Lower leg skin (tissue), 4 donors: Measurements from ENCODE around the gene FAM228B. TPM values are rescaled to one million over a fixed set of nuclear protein-coding genes. Genes with fewer than 3 reads are reported as not detected.

Source experiments
- DNase-seq, 2 donors: peaks; one replicate each; pipeline ENCODE4 v3.0.0-alpha.2; 2019; ENCODE audit warnings: low spot score in 2 of 2
- H3K4me3 ChIP-seq: fragments of 200-600 bp; sonication (generic); 2 replicates; pipeline ENCODE4 v1.5.1; 2017; ENCODE audit warnings: mild to moderate bottlenecking, low read depth; ENCODE audit not compliant: poor library complexity, severe bottlenecking
- POLR2A ChIP-seq, 2 donors: fragments of 450-650 bp; IDR thresholded peaks; one replicate each; pipeline ENCODE4 v1.6.1; 2016 to 2017; ENCODE audit warnings: antibody characterized with exemption in 2 of 2, mild to moderate bottlenecking in 1 of 2, moderate library complexity in 1 of 2
- WGBS, 2 donors: methylation state at CpG; one replicate each; pipeline ENCODE4 v1.1.5; 2018; 5-methylcytosine and 5-hydroxymethylcytosine counted together
- intact Hi-C: fragments of 100-400 bp; cut with DNase I; formaldehyde crosslinking; loops from one replicate; pipeline ENCODE4 v1.15.0; 2023; ENCODE audit warnings: low total_unique reads
- total RNA-seq, 4 donors: library from RNA; depleted of rRNA; stranded (reverse); fragments of >200 nt; gene quantifications; one replicate each; pipeline ENCODE4 v1.1.0, GENCODE V29; 2016
- TF ChIP-seq, protein P1 (sequence below), 3 donors: fragments of 450-650 bp; IDR thresholded peaks; one replicate each; pipeline ENCODE4 v1.5.1; 2016; ENCODE audit warnings: antibody characterized with exemption in 3 of 3, mild to moderate bottlenecking in 3 of 3, moderate library complexity in 2 of 3

FAM228B gene
- total RNA-seq, 4 donors from 2014 or later, result 2.8 to 15.1 (median 4.6) TPM

DNA sequence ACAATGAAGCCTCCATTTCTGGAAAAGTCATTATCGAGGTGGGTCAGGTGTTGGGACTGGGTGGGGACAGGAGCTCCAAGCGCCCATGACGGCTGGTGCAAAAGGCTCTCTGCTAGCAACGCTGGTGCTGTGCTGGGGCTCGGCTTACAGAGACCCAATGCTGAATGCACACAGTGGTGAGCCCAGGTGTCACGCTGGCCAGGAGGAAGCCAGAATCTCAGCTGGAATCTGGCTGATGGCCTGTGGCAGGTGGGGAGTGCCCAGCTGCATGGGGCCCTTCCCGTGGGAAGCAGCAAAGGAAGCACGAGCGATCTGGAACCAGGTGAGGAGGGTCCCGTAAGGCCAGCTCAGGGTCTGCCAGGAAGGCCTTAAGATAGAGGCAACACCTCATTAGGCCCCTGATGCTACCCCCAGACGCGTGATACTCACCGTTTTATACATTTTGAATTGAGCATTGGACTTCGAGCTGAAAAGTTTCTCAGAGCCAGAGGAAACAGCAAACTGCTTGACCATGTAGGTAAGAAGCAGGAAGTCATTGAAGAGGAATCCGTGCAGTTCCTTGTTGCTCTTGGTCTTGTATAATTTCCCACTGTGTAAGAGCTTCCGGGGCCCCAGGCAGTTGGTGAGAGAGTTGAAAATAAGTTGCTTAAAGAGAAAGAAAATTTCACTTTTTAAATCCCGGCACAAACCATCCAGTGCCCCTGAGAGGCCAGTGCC, 86.3 kb downstream of the FAM228B start:
- 88 to 89% methylated on average over 17 of the region's 17 CpGs for WGBS, 2 donors
- intact Hi-C loops, result no loop called here
- peak in 1 of 2 donors; percentile 10 for DNase-seq
- TF ChIP-seq, protein P1, sequence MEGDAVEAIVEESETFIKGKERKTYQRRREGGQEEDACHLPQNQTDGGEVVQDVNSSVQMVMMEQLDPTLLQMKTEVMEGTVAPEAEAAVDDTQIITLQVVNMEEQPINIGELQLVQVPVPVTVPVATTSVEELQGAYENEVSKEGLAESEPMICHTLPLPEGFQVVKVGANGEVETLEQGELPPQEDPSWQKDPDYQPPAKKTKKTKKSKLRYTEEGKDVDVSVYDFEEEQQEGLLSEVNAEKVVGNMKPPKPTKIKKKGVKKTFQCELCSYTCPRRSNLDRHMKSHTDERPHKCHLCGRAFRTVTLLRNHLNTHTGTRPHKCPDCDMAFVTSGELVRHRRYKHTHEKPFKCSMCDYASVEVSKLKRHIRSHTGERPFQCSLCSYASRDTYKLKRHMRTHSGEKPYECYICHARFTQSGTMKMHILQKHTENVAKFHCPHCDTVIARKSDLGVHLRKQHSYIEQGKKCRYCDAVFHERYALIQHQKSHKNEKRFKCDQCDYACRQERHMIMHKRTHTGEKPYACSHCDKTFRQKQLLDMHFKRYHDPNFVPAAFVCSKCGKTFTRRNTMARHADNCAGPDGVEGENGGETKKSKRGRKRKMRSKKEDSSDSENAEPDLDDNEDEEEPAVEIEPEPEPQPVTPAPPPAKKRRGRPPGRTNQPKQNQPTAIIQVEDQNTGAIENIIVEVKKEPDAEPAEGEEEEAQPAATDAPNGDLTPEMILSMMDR (IDR thresholded peaks at IDR 0.05), result no peak
- no peak for TF ChIP-seq POLR2A (IDR thresholded peaks at IDR 0.05)
- no peak overlapping the region for H3K4me3 ChIP-seq

- intact Hi-C loops, result no loop called here
- 93 to 100% methylated on average over 2 of the region's 2 CpGs for WGBS, 2 donors
- no peak for DNase-seq
Measured at GRCh38 chr2:24210106-24210455, 86.8 kb downstream of the FAM228B start.

GRCh38 chr2:24210723-24211122, 87.5 kb downstream of the FAM228B start:
- intact Hi-C loops, result no loop called here
- 92 to 94% methylated on average over 21 of the region's 21 CpGs for WGBS, 2 donors
- no peak overlapping the region for H3K4me3 ChIP-seq
- no peak for DNase-seq
- no peak for TF ChIP-seq POLR2A (IDR thresholded peaks at IDR 0.05)
- TF ChIP-seq, protein P1 (IDR thresholded peaks at IDR 0.05), result no peak

More at GRCh38 chr2:24210106-24210455, 86.8 kb downstream of the FAM228B start:
- TF ChIP-seq POLR2A (IDR thresholded peaks at IDR 0.05), result no peak
- TF ChIP-seq, protein P1 (IDR thresholded peaks at IDR 0.05), result no peak
- H3K4me3 ChIP-seq, result no peak overlapping the region

- DNase-seq, result no peak
- intact Hi-C loops, result no loop called here
- no peak overlapping the region for H3K4me3 ChIP-seq
- TF ChIP-seq, protein P1 (IDR thresholded peaks at IDR 0.05), result no peak
- no peak for TF ChIP-seq POLR2A (IDR thresholded peaks at IDR 0.05)
- WGBS, 2 donors, result 75 to 77% methylated on average over 7 of the region's 7 CpGs
Measured at GRCh38 chr2:24211408-24211807, 88.1 kb downstream of the FAM228B start.

- H3K4me3 ChIP-seq, result no peak overlapping the region
- no peak for DNase-seq
- intact Hi-C loops, result no loop called here
- TF ChIP-seq, protein P1 (IDR thresholded peaks at IDR 0.05), result no peak
- no peak for TF ChIP-seq POLR2A (IDR thresholded peaks at IDR 0.05)
- 92 to 95% methylated on average over 3 of the region's 3 CpGs for WGBS, 2 donors
Measured at GRCh38 chr2:24214880-24215279, 91.6 kb downstream of the FAM228B start.

Other genes with a start within 250 kb of the FAM228B start
- 10 to 100 TPM; 23.2 to 31.1 (median 27.9) TPM for gene ATAD2B, start 196.3 kb upstream of the FAM228B start, total RNA-seq
- gene UBXN2A, start 183.0 kb upstream of the FAM228B start, total RNA-seq, result 10 to 100 TPM in 3 of 4 donors, 1 to 10 TPM in 1; 8.5 to 15.0 (median 12.9) TPM
- under 1 TPM in 1 of 4 donors, not detected in 3; 0.34 TPM for gene MFSD2B, start 113.4 kb upstream of the FAM228B start, total RNA-seq
- gene WDCP, start 76.1 kb upstream of the FAM228B start, total RNA-seq, result 1 to 10 TPM; 2.6 to 4.9 (median 3.8) TPM
- 10 to 100 TPM in 2 of 4 donors, 1 to 10 TPM in 2; 7.2 to 11.8 (median 9.5) TPM for gene FKBP1B, start 73.7 kb upstream of the FAM228B start, total RNA-seq
- gene SF3B6, start 47.1 kb upstream of the FAM228B start, total RNA-seq, result 10 to 100 TPM; 81.3 to 90.8 (median 86.5) TPM
- 10 to 100 TPM in 2 of 4 donors, 1 to 10 TPM in 2; 5.0 to 17.9 (median 8.5) TPM for gene TP53I3, start 38.6 kb upstream of the FAM228B start, total RNA-seq
- gene PFN4, start 135 bp upstream of the FAM228B start, total RNA-seq, result under 1 TPM in 1 of 4 donors, not detected in 3; 0.65 TPM
- gene FAM228A, start 51.6 kb downstream of the FAM228B start, total RNA-seq, result under 1 TPM in 2 of 4 donors, not detected in 2; 0.25 to 0.26 TPM
- gene ITSN2, start 237.1 kb downstream of the FAM228B start, total RNA-seq, result 10 to 100 TPM; 58.1 to 68.4 (median 65.8) TPM